Measurements from ENCODE around the gene RERE. TPM values are rescaled to one million over a fixed set of nuclear protein-coding genes. Genes with fewer than 3 reads are reported as not detected.

RERE gene
- total RNA-seq, 1 experiment from 2014 or later: 217 TPM

DNA sequence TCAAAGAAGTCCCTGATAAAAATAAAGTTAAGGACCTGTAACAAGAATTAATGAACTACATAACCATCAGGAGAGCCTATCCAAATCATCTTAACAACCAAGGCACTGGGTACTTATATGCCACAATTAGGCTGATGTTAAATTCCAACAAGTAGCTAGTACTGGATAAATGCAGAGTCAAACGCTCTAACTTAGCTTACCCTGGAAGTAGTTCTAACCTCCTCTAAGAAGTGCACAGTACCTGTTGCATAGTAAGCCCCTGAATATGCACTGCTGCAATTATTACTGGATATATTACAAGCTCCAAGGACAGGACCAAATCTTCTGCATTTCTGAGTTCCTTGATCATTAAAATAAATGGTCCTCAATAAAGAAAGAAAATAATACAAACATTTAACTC, 125.8 kb downstream of the RERE start:
- DNase-seq (ENCODE audit: low read depth, low spot score) (no peak), ATAC-seq (no peak)
- in situ Hi-C loops (cut with HindIII; ENCODE audit: low pct_unique_long_range_greater_than_20kb, low sequenced_read_pairs) (no loop called here), intact Hi-C loops (cut with micrococcal nuclease; ENCODE audit: unreplicated experiment) (no loop called here)
- no peaks in the 10 kb centered on the region for H3K27me3 ChIP-seq (ENCODE audit: control insufficient read depth, insufficient read depth, low read length)
- ChIA-PET POLR2A (no interaction called here), CTCF (no interaction called here)
- H3K36me3 ChIP-seq (ENCODE audit: control insufficient read depth, insufficient read depth, low read length): no peaks in the 10 kb centered on the region
- H3K4me3 ChIP-seq (ENCODE audit: low read depth in 2 of 2, low read length in 2 of 2): no peak overlapping the region
- H3K9me3 ChIP-seq (ENCODE audit: control insufficient read depth, insufficient read depth, low read depth, low read length): no peaks in the 10 kb centered on the region
- no peak for TF ChIP-seq TCF7L2 (IDR thresholded peaks at IDR 0.05; ENCODE audit: low read depth, low read length)
- TF ChIP-seq, protein P1, sequence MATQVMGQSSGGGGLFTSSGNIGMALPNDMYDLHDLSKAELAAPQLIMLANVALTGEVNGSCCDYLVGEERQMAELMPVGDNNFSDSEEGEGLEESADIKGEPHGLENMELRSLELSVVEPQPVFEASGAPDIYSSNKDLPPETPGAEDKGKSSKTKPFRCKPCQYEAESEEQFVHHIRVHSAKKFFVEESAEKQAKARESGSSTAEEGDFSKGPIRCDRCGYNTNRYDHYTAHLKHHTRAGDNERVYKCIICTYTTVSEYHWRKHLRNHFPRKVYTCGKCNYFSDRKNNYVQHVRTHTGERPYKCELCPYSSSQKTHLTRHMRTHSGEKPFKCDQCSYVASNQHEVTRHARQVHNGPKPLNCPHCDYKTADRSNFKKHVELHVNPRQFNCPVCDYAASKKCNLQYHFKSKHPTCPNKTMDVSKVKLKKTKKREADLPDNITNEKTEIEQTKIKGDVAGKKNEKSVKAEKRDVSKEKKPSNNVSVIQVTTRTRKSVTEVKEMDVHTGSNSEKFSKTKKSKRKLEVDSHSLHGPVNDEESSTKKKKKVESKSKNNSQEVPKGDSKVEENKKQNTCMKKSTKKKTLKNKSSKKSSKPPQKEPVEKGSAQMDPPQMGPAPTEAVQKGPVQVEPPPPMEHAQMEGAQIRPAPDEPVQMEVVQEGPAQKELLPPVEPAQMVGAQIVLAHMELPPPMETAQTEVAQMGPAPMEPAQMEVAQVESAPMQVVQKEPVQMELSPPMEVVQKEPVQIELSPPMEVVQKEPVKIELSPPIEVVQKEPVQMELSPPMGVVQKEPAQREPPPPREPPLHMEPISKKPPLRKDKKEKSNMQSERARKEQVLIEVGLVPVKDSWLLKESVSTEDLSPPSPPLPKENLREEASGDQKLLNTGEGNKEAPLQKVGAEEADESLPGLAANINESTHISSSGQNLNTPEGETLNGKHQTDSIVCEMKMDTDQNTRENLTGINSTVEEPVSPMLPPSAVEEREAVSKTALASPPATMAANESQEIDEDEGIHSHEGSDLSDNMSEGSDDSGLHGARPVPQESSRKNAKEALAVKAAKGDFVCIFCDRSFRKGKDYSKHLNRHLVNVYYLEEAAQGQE (IDR thresholded peaks at IDR 0.05; ENCODE audit: insufficient read depth in 1 of 2, low read depth in 2 of 2, low read length in 1 of 2): no peak
- no peak for TF ChIP-seq POLR2AphosphoS5 (IDR thresholded peaks at IDR 0.05; ENCODE audit: low read depth, low read length)
- no peak for TF ChIP-seq SIN3A (IDR thresholded peaks at IDR 0.05; ENCODE audit: borderline replicate concordance, insufficient read depth, low read depth, low read length)
- TF ChIP-seq, protein P2, sequence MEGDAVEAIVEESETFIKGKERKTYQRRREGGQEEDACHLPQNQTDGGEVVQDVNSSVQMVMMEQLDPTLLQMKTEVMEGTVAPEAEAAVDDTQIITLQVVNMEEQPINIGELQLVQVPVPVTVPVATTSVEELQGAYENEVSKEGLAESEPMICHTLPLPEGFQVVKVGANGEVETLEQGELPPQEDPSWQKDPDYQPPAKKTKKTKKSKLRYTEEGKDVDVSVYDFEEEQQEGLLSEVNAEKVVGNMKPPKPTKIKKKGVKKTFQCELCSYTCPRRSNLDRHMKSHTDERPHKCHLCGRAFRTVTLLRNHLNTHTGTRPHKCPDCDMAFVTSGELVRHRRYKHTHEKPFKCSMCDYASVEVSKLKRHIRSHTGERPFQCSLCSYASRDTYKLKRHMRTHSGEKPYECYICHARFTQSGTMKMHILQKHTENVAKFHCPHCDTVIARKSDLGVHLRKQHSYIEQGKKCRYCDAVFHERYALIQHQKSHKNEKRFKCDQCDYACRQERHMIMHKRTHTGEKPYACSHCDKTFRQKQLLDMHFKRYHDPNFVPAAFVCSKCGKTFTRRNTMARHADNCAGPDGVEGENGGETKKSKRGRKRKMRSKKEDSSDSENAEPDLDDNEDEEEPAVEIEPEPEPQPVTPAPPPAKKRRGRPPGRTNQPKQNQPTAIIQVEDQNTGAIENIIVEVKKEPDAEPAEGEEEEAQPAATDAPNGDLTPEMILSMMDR (IDR thresholded peaks at IDR 0.05): no peak
- no TSS peak for BruUV-seq (replicated peaks)
- H3K4me1 ChIP-seq (ENCODE audit: control insufficient read depth, insufficient read depth, low read length): peaks cover 28% of the 10 kb centered on the region
- H3K27ac ChIP-seq (ENCODE audit: low read length): no peak overlapping the region

DNA sequence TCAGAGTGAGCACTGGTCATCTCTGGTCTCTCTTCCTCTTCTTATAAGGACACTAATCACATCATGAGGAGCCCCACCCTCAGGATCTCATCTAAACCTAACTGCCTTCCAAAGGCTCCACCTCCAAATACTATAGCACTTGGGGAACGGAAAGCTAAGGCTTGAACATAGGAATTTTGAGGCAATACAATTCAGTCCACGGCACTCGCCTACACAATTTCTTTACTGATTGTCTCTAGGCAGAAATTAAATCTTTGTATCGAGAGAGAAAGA, 127.3 kb downstream of the RERE start:
- no peak for TF ChIP-seq SIN3A (IDR thresholded peaks at IDR 0.05; ENCODE audit: borderline replicate concordance, insufficient read depth, low read depth, low read length)
- TF ChIP-seq TCF7L2 (IDR thresholded peaks at IDR 0.05; ENCODE audit: low read depth, low read length): no peak
- TF ChIP-seq, protein P2 (IDR thresholded peaks at IDR 0.05): no peak
- no peak for TF ChIP-seq POLR2AphosphoS5 (IDR thresholded peaks at IDR 0.05; ENCODE audit: low read depth, low read length)
- TF ChIP-seq, protein P1 (IDR thresholded peaks at IDR 0.05; ENCODE audit: insufficient read depth in 1 of 2, low read depth in 2 of 2, low read length in 1 of 2): no peak
- H3K36me3 ChIP-seq (ENCODE audit: control insufficient read depth, insufficient read depth, low read length): no peaks in the 10 kb centered on the region
- BruUV-seq (replicated peaks): no TSS peak
- CTCF ChIA-PET: no interaction called here
- no peak overlapping the region for H3K4me3 ChIP-seq (ENCODE audit: low read depth in 2 of 2, low read length in 2 of 2)
- no peaks in the 10 kb centered on the region for H3K27me3 ChIP-seq (ENCODE audit: control insufficient read depth, insufficient read depth, low read length)
- ATAC-seq (no peak), DNase-seq (ENCODE audit: low read depth, low spot score) (no peak)
- intact Hi-C loops (cut with micrococcal nuclease; ENCODE audit: unreplicated experiment): no loop called here
- POLR2A ChIA-PET: no interaction called here
- H3K9me3 ChIP-seq (ENCODE audit: control insufficient read depth, insufficient read depth, low read depth, low read length): no peaks in the 10 kb centered on the region
- in situ Hi-C loops (cut with HindIII; ENCODE audit: low pct_unique_long_range_greater_than_20kb, low sequenced_read_pairs): no loop called here
- no peak overlapping the region for H3K27ac ChIP-seq (ENCODE audit: low read length)
- H3K4me1 ChIP-seq (ENCODE audit: control insufficient read depth, insufficient read depth, low read length): peaks cover 24% of the 10 kb centered on the region

All from Panc1 (cell line).